Glutamatergic neuron (in vitro differentiated cells): ENCODE results near the gene FDXR. TPM values are rescaled to one million over a fixed set of nuclear protein-coding genes. Genes with fewer than 3 reads are reported as not detected.
A peak's percentile ranks its signal among the peaks of the same experiment; 100 is the strongest.

Experiments
- DNase-seq: peaks from one replicate; pipeline ENCODE4 v3.0.0; 2022
- H3K27ac Mint-ChIP-seq: one replicate; pipeline ENCODE4 v1.8.0; 2020; ENCODE audit warnings: mild to moderate bottlenecking, mixed read lengths, inconsistent platforms; ENCODE audit not compliant: unreplicated experiment
- H3K27me3 Mint-ChIP-seq: one replicate; pipeline ENCODE4 v1.8.0; 2020; ENCODE audit warnings: mild to moderate bottlenecking, moderate library complexity, mixed read lengths, inconsistent platforms; ENCODE audit not compliant: unreplicated experiment
- H3K36me3 Mint-ChIP-seq: one replicate; pipeline ENCODE4 v1.8.0; 2020; ENCODE audit warnings: mild to moderate bottlenecking, mixed read lengths, inconsistent platforms; ENCODE audit not compliant: unreplicated experiment
- H3K4me1 Mint-ChIP-seq: one replicate; pipeline ENCODE4 v1.8.0; 2020; ENCODE audit warnings: mild to moderate bottlenecking, low read depth, mixed read lengths, inconsistent platforms; ENCODE audit not compliant: unreplicated experiment
- H3K4me3 Mint-ChIP-seq: one replicate; pipeline ENCODE4 v1.8.0; 2020; ENCODE audit warnings: mild to moderate bottlenecking, mixed read lengths, inconsistent platforms; ENCODE audit not compliant: unreplicated experiment
- H3K9me3 Mint-ChIP-seq: one replicate; pipeline ENCODE4 v1.8.0; 2020; ENCODE audit warnings: mild to moderate bottlenecking, moderate library complexity, mixed read lengths, inconsistent platforms; ENCODE audit not compliant: unreplicated experiment
- total RNA-seq: library from RNA; stranded (reverse); fragmentation: NEBNext Ultra II Directional; extraction: Animal tissue kit (Norgen Biotek cat#: 25700); gene quantifications from one replicate; pipeline ENCODE4 v1.2.1, GENCODE V29; 2021; ENCODE audit not compliant: unreplicated experiment
- TF ChIP-seq, protein P1 (sequence below): fragments of 200-600 bp; sonication (generic); IDR thresholded peaks from one replicate; pipeline ENCODE4 v1.5.0; 2021; ENCODE audit not compliant: partially characterized antibody, unreplicated experiment

The FDXR gene
- total RNA-seq, 1 donor from 2014 or later, result 12.1 TPM

- peak overlapping the region; percentile 13 for H3K27ac Mint-ChIP-seq
- DNase-seq, result no peak
- peak overlapping the region; percentile 13 for H3K4me3 Mint-ChIP-seq
- peaks cover 11% of the 10 kb centered on the region for H3K4me1 Mint-ChIP-seq
- peaks cover 12% of the 10 kb centered on the region for H3K36me3 Mint-ChIP-seq
- TF ChIP-seq, protein P1, sequence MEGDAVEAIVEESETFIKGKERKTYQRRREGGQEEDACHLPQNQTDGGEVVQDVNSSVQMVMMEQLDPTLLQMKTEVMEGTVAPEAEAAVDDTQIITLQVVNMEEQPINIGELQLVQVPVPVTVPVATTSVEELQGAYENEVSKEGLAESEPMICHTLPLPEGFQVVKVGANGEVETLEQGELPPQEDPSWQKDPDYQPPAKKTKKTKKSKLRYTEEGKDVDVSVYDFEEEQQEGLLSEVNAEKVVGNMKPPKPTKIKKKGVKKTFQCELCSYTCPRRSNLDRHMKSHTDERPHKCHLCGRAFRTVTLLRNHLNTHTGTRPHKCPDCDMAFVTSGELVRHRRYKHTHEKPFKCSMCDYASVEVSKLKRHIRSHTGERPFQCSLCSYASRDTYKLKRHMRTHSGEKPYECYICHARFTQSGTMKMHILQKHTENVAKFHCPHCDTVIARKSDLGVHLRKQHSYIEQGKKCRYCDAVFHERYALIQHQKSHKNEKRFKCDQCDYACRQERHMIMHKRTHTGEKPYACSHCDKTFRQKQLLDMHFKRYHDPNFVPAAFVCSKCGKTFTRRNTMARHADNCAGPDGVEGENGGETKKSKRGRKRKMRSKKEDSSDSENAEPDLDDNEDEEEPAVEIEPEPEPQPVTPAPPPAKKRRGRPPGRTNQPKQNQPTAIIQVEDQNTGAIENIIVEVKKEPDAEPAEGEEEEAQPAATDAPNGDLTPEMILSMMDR, result no peak
- peaks cover 9% of the 10 kb centered on the region for H3K27me3 Mint-ChIP-seq
- peaks cover 2% of the 10 kb centered on the region for H3K9me3 Mint-ChIP-seq
Observed at GRCh38 chr17:74840989-74841666, 31.7 kb downstream of the FDXR start.

DNA sequence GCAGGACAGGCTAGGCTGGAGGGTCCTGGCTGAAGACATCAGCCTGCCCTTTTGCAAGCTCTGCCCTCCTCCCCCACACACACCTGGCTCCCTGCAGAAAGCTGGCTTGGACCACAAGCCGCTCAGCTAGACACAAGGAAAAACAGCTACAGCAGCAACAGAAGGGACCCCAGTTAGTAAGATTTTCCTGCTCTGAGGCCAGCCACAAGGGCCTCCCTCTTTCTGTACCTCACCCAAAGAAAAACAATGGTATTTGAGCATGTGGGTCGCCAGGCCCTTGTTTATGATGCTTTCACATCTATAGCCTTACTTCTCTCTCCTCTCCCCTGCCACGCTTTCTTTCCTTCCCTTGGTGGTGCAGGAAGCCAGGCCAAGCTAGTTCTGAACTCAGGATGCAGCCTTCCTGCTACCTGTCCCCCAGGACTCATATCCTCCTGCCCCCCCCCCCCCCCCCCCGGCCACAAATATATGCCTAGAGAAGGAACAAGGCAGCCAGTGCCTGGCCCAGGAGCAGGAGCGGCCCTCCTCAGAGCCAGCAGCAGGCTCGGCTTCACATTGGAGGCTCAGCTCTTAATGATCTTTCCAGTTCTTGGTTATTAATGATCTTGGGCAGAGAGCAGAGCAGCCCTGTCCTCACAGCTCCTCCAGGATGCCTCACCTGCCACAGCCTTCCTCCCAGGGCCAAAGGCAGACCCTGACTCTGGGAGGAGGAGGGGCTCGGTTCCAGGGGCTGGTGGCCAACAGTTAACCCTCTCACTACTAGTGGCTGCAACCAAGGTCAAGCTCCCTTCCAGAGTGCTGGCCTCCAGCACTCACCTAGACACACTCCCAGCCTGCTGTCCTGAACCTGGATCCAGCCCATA lies 32.6 kb downstream of the FDXR start:
- peaks cover 3% of the 10 kb centered on the region for H3K9me3 Mint-ChIP-seq
- H3K27ac Mint-ChIP-seq, result no peak overlapping the region
- H3K4me1 Mint-ChIP-seq, result peaks cover 11% of the 10 kb centered on the region
- H3K27me3 Mint-ChIP-seq, result peaks cover 10% of the 10 kb centered on the region
- H3K36me3 Mint-ChIP-seq, result peaks cover 14% of the 10 kb centered on the region
- no peak overlapping the region for H3K4me3 Mint-ChIP-seq
- DNase-seq, result no peak
- TF ChIP-seq, protein P1, result no peak

GRCh38 chr17:74838274-74838673 lies 34.5 kb downstream of the FDXR start:
- Mint-ChIP-seq H3K27ac (no peak overlapping the region), H3K36me3 (peaks cover 14% of the 10 kb centered on the region), H3K9me3 (peaks cover 5% of the 10 kb centered on the region), H3K4me3 (no peak overlapping the region), H3K4me1 (peaks cover 17% of the 10 kb centered on the region), H3K27me3 (peaks cover 8% of the 10 kb centered on the region)
- no peak for DNase-seq
- TF ChIP-seq, protein P1, result no peak

DNA sequence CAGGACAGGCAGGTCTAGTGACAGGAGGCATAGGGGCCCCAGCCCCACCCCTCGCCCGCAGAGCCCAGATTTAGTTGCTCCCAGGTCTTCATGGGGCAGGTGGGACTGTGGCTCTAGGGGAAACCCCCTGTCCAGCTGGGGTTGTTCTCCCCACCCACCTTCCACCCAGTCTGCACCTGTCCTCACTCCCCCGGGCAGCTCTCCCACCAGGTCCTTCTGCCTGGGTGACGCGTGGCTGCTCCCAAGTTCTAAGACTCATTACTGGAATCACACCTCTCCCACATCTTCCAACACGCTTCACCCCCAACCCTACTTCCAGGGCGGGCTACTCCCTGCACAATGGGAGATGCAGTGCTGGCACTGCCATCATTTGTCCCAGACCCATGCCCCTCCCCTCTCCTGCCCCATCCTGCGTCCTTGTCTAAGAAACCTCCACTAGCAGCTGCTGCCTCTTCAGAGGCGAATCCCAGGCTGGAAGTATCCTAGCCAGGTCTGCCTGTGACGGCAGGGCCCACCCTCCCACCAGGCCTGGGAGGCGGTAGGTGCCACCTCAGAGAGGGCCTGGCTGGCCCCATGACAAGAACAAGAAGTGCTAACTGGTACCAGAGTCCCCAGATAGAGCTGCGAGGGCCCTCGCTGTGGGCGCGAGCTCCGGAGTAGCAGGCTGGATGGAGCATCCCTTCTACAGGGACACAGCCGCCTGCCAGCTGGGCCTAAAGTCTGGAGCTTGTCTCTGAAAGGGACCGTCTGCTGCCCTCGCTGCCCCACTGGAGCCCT lies 35.9 kb downstream of the FDXR start:
- no peak overlapping the region for H3K27ac Mint-ChIP-seq
- peaks cover 5% of the 10 kb centered on the region for H3K9me3 Mint-ChIP-seq
- peaks cover 12% of the 10 kb centered on the region for H3K27me3 Mint-ChIP-seq
- H3K36me3 Mint-ChIP-seq, result peaks cover 14% of the 10 kb centered on the region
- no peak for DNase-seq
- H3K4me1 Mint-ChIP-seq, result peaks cover 18% of the 10 kb centered on the region
- H3K4me3 Mint-ChIP-seq, result no peak overlapping the region
- TF ChIP-seq, protein P1, result no peak
